GM08714 (cell line): ENCODE results near the gene DCP1A.
"Not testable (repeated sequence)": the region's sequence is repeated elsewhere in the genome, so short reads cannot be mapped to it uniquely, and the experiment has no call there.

ENCODE experiments used
- H3K4me3 ChIP-seq: fragments of 200-500 bp; sonication (Bioruptor generic); 2 replicates; pipeline ENCODE4 v1.5.1; 2014; ENCODE audit warnings: mild to moderate bottlenecking, low read length, inconsistent platforms
- ZNF274 ChIP-seq: IDR thresholded peaks from 2 replicates; pipeline ENCODE4 v1.6.1; 2012; ENCODE audit warnings: mild to moderate bottlenecking, low read depth, low read length

The DCP1A gene

DNA sequence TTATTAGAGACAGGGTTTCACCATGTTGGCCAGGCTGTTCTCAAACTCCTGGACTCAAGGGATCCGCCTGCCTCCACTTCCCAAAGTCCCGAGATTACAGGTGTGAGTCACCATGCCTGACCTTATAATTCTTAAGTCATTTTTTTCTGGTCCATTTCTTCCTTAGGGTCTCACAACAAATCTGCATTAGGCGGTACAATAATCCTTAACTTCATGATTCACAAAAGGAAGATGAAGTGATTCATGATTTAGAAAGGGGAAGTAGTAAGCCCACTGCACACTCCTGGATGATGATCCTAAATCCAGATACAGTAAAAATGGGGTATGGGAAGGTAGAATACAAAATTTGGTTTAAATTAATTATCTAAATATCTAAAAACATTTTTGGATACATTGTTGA lies 46.5 kb downstream of the DCP1A start:
- no peak for TF ChIP-seq ZNF274
- H3K4me3 ChIP-seq = no peak overlapping the region

DNA sequence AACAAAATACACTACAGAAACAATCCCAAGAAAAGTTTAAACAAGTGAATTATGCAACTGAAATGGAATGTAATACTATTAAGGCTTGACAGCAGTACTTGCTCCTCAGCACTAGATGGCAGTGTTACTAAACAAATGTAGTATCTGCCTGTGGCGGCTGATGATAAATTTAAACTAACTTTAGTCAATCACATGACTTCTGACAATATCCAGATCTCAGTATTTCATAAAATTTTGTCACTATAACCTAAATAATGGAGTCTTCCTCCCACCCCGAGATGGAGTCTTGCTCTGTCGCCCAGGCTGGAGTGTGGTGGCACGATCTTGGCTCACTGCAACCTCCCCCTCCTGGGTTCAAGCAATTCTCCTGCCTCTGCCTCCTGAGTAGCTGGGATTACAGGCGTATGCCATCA lies 47.7 kb downstream of the DCP1A start:
- not testable (repeated sequence) for H3K4me3 ChIP-seq

GRCh38 chr3:53295410-53295809 lies 51.9 kb downstream of the DCP1A start:
- H3K4me3 ChIP-seq = no peak overlapping the region
- no peak for TF ChIP-seq ZNF274

- TF ChIP-seq ZNF274 = no peak
- H3K4me3 ChIP-seq = no peak overlapping the region
Observed at GRCh38 chr3:53293867-53294266, 53.5 kb downstream of the DCP1A start.

- no peak for TF ChIP-seq ZNF274
Observed at GRCh38 chr3:53288214-53288613, 59.1 kb downstream of the DCP1A start.

DNA sequence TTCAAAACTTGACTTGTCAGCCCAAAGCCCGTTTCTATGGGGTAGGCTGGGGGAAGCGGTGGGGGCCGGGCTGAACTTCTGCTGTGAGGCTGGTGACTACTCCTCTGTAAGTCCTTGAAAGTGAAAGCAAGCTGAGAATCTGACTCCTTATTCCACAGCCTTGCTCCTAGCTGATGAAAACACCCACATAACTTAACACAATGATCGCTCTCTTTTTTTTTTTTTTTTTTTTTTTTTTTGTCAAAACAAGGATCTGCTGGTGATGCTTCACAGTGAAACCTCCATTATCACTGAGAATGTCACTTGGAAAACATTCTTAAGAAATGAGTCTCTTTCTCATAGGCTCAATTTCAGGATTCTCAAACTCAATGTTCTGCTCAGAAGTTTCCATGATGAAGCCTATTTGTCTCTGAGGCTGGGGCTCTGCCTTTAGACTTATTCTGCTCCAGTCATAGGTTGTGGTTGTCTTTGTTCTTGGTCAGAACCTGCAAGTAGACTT lies 60.2 kb downstream of the DCP1A start:
- no peak overlapping the region for H3K4me3 ChIP-seq

More at GRCh38 chr3:53288214-53288613, 59.1 kb downstream of the DCP1A start:
- no peak overlapping the region for H3K4me3 ChIP-seq

DNA sequence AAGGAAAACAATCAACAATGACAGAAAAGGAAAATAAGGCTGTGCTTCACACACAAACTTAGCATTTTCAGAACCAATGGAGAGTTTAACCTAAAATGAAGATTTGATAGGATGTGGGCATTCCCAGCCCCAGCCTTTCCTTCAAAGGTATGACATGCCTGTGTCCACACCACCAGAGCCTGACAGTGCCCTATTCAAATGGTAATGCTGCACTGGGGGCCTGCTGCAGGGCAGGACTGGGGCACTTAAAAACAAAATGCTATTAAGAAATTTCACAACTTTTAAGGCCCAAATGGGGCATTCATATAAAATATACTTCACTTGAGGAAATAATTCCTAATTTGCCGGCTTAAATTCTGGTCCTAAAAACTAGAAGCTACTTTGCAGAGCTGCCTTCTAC lies 60.6 kb downstream of the DCP1A start:
- no peak for TF ChIP-seq ZNF274
- H3K4me3 ChIP-seq = no peak overlapping the region

More for the DNA sequence above, 60.2 kb downstream of the DCP1A start:
- no peak for TF ChIP-seq ZNF274

- no peak for TF ChIP-seq ZNF274
- no peak overlapping the region for H3K4me3 ChIP-seq
Observed at GRCh38 chr3:53282581-53282980, 64.8 kb downstream of the DCP1A start.

- TF ChIP-seq ZNF274 = no peak
- no peak overlapping the region for H3K4me3 ChIP-seq
Observed at GRCh38 chr3:53278667-53279066, 68.7 kb downstream of the DCP1A start.

- no peak for TF ChIP-seq ZNF274
- H3K4me3 ChIP-seq = no peak overlapping the region
Observed at GRCh38 chr3:53274938-53275605, 72.3 kb downstream of the DCP1A start.

DNA sequence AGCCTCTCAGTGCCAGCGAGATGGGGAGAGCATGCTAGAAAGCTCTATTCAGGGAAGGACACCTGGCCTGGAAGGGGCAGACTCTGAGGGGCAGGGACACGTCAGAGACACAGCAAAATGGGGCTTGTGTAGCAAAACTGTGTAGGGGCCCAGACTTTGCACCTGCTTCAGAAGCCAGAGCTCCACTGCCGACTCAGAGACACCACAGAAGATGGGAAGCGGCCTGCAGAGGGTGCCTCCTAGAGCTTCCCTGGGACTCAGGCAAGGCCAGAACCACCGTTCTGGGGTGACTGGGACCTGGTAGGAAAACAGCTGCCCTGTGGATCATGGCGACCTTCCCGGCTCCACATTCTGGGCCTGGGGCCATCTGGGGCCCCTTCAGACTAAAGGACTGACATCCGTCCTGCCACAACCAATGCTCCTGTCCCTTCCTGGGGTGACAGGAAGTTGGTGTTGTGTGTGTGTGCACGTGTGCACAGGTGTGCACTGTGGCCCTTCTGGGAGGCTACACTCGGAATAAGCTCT lies 74.1 kb downstream of the DCP1A start:
- no peak for TF ChIP-seq ZNF274

DNA sequence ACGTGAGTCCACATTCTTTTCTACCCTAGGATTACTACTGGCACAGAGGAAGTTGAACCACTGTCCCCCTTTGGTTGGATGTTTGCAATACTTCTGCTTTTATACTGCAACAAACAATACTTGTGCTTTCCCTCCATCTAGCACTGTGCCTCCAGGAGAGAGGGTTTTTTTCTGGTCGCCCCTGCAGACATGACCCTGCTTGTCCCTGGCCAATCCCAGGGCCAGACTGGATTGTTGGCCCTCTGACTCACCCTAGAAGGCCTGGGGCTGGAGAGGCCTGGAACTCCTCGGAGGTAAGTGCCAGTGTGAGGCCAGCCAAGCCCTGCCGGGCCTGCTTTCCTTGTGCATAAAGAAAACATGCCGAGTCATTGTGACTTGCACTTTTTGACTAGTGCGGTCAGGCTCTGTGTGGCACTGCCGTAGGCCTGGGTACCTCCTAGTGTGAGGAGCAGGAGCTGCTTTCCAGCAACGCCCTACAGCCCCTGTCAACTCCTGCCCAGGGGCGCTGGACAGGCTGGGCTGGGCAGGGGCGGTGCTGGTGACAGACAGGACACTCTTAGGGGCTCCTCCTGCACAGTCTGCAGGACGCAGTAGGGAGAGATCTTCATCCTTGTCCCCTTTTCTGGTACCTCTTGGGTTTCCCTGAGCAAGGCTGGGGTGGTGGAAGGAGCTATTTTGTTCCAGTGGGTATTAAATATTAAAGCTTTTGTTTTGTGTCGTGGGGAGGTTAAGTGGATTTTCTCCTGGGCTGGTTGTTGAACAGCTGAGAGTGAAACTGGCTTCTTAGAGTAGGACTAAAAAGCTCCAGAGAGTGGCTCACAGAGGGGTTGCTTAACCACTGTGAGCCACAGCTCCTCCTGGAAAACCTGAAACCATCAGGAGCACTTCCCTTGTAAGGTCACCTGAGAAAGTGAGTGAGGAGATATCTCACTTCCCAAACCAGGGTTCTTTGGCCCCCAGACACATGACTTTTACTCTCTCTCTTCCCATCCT lies 77.2 kb downstream of the DCP1A start:
- TF ChIP-seq ZNF274 = no peak
- no peak overlapping the region; the same call in 1 of the 2 replicates for H3K4me3 ChIP-seq

More for the DNA sequence above, 74.1 kb downstream of the DCP1A start:
- H3K4me3 ChIP-seq = no peak overlapping the region

DNA sequence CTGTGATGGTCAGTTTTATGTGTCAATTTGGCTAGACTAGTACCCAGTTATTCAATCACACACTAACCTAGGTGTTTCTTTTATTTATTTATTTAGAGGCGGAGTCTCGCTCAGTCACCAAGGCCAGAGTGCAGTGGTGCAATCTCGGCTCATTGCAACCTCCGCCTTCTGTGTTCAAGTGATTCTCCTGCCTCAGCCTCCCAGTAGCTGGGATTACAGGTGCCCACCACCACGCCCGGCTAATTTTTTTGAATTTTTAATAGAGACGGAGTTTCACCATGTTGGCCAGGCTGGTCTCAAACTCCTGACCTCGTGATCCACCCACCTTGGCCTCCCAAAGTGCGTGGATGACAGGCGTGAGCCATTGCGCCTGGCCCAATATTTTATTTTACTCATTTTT lies 78.2 kb downstream of the DCP1A start:
- H3K4me3 ChIP-seq = not testable (repeated sequence)

DNA sequence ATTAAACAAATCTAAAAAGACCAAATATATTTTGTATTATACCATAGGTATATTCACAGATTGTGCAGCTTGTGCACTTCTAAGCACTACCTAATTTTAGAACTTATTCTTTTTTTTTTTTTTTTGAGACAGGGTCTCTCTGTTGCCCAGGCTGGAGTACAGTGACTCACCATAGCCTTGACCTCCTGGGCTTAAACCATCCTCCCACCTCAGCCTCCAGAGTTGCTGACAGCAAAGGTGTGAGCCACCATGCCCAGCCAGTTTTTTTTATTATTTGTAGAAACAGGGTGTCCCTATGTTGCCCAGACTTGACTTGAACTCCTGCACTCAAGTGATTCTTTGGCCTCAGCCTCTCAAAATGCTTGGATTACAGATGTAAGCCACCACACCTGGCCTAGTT lies 79.6 kb downstream of the DCP1A start:
- no peak for TF ChIP-seq ZNF274
- no peak overlapping the region for H3K4me3 ChIP-seq

DNA sequence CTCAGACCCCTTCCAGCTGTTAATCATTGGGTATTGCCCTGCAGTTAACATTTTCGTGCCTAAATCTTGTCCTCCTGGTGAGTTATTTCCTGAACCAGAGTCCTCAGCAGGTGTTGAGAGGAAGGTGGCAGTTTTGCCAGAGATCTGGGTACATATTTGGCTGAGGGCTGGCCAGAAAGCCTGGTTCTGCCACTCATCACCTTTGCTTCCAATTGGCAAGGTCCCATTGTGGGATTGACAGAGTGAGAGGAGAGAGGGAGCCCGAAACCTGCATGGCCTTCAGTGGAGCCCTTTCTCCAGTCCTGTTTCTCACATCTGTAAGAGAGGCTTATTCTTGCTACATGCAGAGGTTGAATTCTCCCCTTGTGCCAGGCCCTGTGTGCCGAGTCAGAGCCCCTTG lies 82.6 kb downstream of the DCP1A start:
- TF ChIP-seq ZNF274 = no peak

DNA sequence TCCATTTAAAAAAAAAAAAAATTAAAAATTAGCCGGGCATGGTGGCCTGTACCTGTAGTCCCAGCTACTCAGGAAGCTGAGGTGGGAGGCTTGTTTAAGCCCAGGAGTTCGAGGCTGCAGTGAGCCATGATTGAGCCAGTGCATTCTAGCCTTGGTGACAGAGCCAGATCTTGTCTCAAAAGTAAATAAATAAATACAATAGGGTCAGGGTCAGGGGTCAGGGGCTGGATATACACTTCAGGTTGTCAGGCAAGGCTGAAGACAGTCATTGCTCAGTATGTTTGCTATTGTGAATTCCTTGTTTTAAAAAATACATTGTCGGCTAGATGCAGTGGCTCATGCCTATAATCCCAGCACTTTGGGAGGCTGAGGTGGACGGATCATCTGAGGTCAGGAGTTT lies 83.4 kb downstream of the DCP1A start:
- H3K4me3 ChIP-seq = no peak overlapping the region
- TF ChIP-seq ZNF274 = no peak

More for the DNA sequence above, 82.6 kb downstream of the DCP1A start:
- no peak overlapping the region for H3K4me3 ChIP-seq
